GM19468 (cell line): Measurements from ENCODE around the gene RAF1.
"Not testable (repeated sequence)": the region's sequence is repeated elsewhere in the genome, so short reads cannot be mapped to it uniquely, and the experiment has no call there.

ENCODE experiments used
- ATAC-seq: cut with Tn5 transposase; IDR thresholded peaks from one replicate; pipeline ENCODE4 v1.9.1; 2021; ENCODE audit warnings: mild to moderate bottlenecking, moderate library complexity, moderate number of reproducible peaks; ENCODE audit not compliant: unreplicated experiment; ENCODE audit errors: extremely low read depth

RAF1 gene

DNA sequence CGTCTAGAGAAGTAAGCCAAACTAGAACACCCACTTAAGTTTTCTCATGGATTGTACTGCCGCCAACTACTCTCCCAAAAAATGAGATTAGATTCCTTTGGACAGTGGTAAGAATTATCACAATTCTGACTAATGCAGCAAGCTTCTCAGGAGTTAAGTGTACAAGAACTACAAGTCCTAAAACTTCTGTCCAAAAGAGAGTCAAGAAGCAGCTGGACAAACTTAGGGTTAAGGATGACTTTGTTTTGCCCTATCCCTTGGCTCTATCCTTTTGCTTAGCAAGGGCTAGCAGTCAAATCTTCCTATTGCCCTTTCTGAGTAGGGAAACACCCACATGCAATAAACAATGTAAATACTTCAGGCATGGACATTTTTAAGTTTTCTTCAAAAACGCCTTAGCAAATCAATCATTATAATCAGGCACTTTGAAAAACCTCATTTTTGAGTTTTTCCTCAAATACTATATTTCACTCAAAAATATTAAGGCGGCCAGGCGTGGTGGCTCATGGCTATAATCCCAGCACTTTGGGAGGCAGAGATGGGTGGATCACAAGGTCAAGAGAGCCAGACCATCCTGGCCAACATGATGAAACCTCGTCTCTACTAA, 19.5 kb downstream of the RAF1 start:
- no peak for ATAC-seq

DNA sequence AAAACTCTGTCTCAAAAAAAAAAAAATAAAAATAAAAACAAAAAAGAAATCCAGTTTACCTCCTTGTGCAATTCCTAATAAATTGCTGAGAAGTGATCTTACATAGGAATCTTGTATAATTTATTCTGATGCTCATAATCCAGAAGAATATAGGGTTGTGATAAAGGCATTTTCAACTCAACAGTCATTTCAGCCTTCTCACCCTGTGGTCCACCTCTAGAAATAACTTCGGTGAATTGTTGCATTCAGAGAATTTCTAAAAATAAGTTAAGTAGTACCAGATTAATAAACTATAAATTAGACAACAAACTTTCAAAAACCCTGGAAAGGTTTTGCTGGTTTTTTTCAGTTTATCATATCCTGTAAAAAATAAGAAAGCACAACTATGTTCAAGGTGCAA, 20.2 kb downstream of the RAF1 start:
- no peak for ATAC-seq

DNA sequence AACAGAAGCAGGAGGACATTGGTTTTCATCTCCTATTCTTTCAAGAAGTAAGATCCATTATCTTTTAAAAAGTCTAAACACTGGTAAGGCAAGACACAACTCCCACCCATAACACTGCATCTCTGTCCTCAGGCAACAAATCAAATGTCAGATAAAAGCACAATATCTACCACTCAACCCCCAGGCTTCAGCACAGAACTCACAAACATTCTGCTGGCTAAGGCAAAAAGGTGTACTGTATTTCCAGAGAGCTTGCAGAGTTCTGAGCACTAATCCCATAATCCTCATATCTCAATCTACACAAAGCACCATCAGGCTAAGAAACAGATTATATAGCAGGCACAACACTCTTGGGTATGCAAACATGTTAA, 20.9 kb downstream of the RAF1 start:
- ATAC-seq = no peak

DNA sequence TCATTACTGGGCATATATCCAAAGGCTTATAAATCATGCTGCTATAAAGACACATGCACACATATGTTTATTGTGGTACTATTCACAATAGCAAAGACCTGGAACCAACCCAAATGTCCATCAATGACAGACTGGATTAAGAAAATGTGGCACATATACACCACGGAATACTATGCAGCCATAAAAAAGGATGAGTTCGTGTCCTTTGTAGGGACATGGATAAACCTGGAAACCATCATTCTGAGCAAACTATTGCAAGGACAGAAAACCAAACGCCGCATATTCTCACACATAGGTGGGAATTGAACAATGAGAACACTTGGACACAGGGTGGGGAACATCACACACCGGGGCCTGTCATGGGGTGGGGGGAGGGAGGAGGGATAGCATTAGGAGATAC, 23.1 kb downstream of the RAF1 start:
- ATAC-seq = not testable (repeated sequence)

DNA sequence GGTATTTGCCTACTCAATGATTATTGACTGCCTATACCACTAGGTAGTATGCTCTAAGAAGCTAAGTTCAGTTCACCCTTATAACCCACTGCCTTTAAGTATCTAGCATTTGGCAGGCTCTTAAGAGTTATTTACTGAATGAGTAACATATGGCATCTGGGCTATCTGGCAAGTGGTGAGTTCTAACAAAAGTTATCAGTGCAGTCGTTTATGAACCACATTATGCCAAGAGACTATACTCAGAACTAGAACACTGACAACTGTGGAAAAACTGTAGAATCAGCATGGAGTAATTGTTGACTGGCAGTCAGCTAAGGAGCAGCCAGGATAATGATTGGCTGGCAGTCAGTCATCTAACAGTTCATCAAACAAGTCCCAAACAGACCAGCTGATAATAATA, 25.8 kb downstream of the RAF1 start:
- no peak for ATAC-seq

DNA sequence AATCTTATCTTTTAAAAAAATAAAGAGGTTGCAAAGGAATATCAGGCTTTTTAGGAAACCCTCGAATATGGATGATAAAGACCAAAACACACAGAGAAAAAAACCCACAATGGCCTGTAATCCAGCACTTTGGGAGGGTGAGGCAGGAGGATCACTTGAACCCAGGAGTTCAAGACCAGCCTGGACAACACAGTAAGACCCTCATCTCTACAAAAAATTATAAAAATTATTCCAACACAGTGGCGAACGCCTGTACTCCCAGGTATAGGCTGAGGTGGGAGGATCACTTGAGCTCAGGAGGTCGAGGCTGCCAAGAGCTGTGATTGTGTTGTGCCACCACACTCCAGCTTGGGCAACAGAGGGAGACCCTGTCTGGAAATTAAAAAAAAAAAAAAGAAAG, 30.8 kb downstream of the RAF1 start:
- no peak for ATAC-seq

DNA sequence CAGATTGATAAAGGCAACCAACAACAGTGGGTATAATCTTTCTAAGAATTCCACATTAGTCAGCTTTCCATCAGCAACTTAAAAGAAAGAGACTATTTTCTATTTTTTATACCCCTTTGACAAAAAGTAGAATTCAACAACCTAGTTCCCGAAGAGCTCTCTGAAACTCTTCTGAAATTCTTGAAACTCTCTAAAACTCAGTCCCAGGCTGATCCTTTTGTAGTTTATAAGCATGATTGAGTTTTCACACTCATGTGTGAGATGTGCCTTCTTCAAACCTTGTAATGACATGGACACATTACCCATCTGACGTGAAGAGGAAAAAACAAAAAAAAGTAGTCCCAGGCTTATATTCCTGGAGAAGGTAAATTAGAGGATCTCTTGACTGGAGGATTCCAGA, 31.4 kb downstream of the RAF1 start:
- ATAC-seq = no peak

DNA sequence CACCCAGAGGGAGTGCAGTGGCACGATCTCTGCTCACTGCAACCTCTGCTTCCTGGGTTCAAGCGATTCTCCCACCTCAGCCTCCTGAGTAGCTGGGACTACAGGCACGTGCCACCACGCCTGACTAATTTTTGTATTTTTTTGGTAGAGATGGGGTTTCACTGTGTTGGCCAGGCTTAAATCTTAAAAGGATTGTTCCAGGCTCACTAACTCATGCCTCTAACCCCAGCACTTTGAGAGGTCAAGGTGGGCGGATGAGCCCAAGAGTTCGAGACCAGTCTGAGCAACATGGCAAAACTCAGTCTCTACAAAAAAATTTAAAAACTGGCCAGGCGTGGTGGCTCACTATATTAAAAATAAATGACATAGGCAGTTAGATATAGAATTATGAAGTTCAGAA, 33.1 kb downstream of the RAF1 start:
- ATAC-seq = not testable (repeated sequence)

DNA sequence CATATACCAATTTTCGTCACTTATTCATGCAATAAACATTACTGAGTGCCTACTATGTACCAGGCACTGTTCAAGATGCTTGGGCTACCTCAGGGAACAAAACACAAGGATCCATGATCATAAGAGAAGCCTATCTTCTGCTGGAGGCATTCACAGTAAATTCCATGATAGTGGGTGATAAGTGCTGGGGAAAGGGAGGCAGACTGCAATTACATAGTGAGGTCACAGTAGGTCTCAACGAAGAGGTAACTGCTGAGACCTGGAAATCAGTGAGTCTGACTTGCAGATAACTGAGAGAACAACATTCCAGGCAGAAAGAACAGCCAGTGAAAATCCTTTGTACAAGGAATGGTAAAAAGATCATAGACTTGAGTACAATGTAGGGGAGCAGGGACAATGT, 33.6 kb downstream of the RAF1 start:
- ATAC-seq = no peak

DNA sequence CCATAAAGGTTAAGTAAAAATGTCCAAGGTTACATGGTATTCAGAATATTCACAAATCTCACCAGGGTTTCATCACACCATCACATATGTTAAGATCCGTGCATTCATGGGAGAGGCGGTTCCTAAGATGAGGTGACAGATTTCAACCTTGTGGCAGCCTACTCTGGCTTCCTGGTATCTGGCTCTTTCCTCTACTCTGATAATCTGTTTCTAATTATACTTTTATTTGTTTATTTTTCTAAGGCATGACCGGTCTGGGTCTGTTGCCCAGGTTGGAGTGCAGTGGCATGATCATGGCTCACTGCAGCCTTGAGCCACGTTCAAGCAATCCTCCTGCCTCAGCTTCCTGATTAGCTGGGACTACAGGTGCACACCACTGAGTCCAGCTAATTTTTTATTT, 34.4 kb downstream of the RAF1 start:
- ATAC-seq = no peak

DNA sequence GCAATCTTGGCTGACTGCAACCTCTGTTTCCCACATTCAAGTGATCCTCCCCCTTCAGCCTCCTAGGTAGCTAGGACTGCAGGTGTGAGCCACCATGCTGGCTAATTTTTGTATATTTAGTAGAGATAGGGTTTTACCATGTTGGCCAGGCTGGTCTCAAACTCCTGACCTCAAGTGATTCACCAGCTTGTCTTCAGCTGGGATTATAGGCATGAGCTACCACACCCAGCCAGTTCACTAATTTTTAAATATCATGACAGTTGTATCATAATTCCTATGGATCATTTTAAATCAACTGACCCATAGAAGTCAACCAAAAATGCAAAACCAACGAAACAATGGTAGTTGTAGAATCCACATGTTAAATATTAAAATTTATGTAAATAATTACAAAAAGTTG, 35.1 kb downstream of the RAF1 start:
- ATAC-seq = no peak

DNA sequence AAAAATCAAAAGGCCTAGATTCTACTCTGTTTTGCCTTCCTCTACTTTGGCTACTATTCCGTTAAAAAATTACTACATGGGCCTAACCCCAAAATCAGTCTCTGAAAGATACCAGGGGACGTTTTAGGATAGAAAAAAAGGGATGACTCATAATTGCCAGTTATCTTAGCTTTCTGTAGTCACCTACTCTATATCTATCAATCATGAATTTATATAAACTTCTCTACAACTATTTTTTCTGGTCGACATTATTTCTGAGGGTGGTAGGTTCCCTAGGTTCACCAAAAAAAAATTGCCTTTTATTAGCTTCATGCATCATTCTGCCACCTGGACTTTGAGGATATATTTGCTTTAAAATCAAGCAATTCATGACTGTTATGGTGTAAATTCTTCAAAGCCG, 36.5 kb downstream of the RAF1 start:
- ATAC-seq = no peak

DNA sequence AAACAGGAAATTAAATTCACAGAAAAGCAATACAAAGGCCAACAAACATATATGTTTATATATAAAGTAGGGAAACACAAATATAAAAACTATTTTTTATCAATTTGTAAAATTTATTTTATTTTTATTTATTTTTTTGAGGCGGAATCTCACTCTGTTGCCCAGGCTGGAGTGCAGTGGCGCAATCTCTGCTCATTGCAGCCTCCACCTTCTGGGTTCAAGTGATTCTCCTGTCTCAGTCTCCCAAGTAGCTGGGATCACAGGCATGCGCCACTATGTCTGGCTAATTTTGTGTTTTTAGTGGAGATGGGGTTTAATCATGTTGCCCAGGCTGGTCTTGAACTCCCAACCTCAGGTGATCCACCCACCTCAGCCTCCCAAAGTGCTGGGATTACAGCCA, 39.0 kb downstream of the RAF1 start:
- ATAC-seq = not testable (repeated sequence)

DNA sequence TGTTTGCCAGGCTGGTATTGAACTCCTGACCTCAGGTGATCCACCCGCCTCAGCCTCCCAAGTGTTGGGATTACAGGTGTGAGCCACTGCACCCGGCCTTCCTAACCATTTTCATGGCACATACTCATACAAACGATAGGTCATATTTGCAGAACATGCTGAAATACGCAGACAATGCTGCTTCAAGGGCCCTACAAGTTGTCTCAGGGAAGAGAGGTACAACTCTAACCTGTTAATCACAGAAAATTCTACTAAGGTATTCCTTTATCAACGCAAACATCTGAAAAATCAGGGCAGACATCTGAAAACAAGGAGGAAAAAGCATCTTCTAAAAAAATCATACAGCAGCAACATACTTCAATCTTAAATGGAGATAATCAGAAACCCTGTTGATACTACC, 39.9 kb downstream of the RAF1 start:
- ATAC-seq = no peak

DNA sequence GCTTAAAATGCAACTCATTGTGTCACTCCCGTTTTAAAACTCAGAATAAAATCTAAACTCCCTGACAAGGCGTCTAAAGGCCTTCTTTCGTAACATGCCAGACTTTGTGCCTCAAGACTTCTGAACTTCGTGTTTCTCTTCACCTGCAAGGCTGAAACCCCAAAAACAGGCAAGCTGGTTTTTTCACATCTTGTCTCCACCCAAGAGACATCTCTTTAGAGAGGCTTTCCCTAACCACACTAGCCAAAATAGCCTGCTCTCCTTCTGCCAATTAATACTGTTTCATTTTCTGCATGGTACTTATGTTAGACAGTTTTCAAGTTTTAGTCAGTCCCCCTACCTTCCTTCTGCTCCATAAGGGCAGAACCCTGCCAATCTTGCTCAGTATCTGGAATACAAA, 41.6 kb downstream of the RAF1 start:
- no peak for ATAC-seq

DNA sequence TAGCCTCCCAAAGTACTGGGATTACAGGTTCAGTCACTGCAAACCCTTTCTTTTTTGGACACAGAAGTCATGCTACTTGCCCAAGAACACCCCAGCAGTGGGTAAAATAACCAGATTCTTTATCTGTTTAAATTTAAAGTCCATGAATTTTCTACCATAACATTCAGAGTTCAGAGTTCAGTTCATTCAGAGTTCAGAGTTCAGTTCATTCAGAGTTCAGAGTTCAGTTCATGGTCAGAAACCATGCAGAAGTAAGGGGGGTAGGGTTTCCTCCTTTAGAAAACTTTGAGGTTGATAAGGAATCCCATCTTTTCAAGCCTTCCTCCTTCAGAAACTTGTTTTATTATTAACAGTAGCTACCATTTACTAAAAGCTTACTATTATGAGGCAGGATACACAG, 43.2 kb downstream of the RAF1 start:
- ATAC-seq = no peak

DNA sequence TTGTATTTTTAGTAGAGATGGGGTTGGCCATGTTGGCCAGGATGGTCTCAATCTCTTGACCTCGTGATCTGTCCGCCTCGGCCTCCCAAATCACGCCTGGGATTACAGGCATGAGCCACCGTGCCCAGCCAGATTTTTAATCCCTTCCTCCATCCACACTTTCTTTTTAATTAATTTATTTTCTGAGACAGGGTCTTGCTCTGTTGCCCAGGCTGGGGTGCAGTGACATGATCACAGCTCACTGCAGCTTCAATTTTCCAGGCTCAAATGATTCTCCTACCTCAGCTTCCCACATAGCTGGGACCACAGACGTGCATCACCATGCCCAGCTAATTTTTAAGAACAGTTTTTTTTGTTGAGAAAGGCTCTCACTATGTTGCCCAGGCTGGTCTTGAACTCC, 43.6 kb downstream of the RAF1 start:
- no peak for ATAC-seq

DNA sequence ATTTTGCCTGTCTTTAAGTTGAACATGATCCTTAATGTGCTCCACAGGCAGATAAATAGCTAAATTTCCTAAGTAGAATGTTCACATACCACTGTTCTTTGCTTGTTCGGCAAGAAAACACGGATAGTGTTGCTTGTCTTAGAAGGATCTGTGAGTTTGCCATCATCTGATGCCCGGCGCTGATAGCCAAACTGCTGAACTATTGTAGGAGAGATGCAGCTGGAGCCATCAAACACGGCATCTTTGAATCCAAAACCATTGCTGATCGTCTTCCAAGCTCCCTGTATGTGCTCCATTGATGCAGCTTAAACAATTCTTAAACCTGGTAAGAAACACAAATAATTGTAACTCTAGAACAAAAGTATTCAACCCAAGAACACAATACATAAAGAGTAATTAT, 45.5 kb downstream of the RAF1 start:
- ATAC-seq = no peak

DNA sequence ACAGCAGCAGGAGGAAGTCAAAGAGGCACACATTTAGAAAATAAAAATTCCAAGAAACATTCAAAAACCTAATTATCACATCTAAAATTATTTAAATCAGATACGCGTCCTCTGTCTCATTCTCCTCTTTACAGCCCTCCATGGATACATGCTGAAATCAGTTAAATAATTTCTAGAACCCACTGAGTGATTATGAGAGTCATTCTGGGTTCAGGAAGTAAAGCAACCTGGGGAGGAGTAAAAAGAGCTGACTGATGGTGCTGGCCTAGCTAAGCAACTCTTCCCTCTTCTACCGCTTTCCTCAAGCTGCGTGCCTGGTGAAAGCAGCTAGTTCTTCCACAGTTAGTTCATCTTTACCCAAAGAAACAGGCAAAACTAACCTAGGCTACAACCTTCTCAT, 48.7 kb downstream of the RAF1 start:
- no peak for ATAC-seq

DNA sequence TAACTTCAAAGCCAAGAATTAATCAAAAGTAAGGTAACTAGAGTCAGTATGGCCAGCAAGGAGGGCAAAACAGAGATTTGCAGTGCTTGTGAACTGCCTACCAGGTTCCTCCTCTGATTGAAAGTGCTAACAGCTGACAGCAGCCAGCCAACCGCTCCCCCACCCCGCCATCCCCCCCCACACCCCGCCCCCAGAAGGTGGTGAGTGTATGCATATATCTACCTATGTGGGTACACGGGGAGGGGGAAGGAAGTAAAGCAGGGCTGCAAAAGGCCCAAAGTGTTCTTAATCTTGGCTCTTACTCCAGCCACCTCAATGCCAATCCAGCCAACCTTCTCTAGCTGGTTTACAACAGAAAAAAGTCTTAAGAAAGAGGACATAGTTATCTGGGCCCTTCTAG, 50.7 kb downstream of the RAF1 start:
- no peak for ATAC-seq

DNA sequence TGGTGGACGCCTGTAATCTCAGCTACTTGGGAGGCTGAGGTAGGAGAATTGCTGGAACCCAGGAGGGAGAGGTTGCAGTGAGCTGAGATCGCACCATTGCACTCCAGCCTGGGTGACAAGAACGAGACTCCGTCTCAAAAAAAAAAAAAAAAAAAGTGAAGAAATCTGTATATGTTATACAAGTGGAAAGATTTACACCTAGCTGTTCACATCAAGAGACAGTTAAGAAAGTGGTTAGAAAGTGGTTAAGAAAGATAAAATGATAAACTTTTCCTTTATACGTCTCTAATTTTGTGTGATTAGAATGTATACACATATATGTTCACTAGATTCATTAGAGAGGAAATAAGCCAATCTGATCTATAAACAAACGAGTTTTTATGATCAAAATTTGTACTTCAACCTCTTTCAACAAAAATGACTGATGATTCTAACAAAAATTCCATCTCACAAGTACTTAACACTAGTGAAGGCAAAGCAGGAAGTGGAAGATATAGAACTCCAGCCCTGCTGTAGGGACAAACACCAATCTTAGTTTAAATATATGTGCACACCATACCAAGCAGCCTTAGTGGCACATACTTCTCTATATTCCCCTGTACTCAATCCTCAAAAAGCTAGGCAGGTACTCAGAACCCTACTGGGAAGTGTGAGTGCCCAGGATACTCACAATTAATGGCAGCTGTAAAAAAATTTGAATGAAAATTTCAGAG, 51.2 kb downstream of the RAF1 start:
- ATAC-seq = no peak

DNA sequence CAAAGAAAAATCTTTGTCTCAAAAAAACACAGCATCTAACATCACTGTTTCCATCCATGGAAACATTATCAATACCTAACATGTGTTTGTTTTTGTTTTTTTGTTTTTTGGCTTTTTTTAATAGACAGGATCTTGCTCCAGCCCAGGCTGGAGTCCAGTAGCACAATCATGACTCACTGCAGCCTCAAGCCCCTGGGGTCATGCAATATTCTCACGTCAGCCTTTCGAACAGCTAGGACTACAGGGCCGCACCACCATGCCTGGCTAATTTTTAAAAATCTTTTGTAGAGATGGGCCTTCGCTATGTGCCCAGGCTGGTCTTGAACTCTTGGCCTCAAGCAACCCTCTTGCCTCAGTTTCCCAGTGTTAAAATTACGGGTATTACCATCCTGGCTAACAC, 52.8 kb downstream of the RAF1 start:
- no peak for ATAC-seq
